ENCODE data around the gene MID1. TPM values are rescaled to one million over a fixed set of nuclear protein-coding genes. Genes with fewer than 3 reads are reported as not detected.

The MID1 gene, protein sequence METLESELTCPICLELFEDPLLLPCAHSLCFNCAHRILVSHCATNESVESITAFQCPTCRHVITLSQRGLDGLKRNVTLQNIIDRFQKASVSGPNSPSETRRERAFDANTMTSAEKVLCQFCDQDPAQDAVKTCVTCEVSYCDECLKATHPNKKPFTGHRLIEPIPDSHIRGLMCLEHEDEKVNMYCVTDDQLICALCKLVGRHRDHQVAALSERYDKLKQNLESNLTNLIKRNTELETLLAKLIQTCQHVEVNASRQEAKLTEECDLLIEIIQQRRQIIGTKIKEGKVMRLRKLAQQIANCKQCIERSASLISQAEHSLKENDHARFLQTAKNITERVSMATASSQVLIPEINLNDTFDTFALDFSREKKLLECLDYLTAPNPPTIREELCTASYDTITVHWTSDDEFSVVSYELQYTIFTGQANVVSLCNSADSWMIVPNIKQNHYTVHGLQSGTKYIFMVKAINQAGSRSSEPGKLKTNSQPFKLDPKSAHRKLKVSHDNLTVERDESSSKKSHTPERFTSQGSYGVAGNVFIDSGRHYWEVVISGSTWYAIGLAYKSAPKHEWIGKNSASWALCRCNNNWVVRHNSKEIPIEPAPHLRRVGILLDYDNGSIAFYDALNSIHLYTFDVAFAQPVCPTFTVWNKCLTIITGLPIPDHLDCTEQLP
- total RNA-seq: 10.4 and 23.9 TPM in 2 replicates

DNA sequence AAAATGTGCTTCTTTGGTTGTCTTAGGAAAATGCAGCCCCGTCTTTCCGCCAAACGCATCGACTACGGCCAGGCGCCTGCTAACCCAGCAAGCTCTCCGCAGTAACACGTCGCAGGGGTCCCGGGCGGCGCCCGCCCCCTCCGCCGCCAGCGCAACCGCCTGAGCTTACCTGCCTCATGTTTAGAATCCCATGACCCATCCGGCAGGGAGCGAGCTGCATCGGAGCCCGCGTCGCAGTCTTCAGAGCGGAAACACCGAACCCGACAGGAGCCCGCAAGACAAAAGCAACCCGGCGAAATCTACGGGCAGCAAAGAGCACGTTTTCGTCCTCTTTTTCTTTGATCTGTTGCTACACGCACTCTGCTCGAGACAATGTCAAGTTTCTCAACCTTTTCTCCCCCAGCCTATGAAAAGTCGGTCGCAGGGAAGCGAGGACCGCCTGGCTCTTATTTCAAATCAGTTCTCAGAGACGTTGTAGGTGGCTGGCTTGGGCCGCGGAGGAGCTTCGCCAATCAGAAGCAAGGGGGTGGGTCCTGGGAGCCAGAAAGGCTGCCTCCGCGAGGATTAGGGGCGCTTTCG is at the start of gene MID1:
Gene MID1, minus strand, starts transcription at position 465 of the 579 bp plus-strand sequence. CDS start 53,038 bp downstream, outside the sequence.

All from epithelial cell of umbilical artery (primary cell).